Stomach (tissue), 4 donors: ENCODE results near the gene SLC6A15.

Experiments
- CTCF ChIP-seq, 7 experiments: fragments of 450-650 bp in 4 of 7; fragments of 200-600 bp in 3 of 7; sonication (generic) in 3 of 7; IDR thresholded peaks; one replicate each; pipeline ENCODE4 v1.5.1; 2016 to 2019; ENCODE audit warnings: antibody characterized with exemption in 7 of 7, control low read depth in 2 of 7, mild to moderate bottlenecking in 1 of 7
- EP300 ChIP-seq: sonication (generic); formaldehyde crosslinking; IDR thresholded peaks from one replicate; pipeline ENCODE4 v1.6.1; 2017; ENCODE audit warnings: antibody characterized with exemption
- POLR2A ChIP-seq, 4 donors: fragments of 450-650 bp; IDR thresholded peaks; one replicate each; pipeline ENCODE4 v1.6.1; 2016; ENCODE audit warnings: antibody characterized with exemption in 4 of 4, control low read depth in 2 of 4, mild to moderate bottlenecking in 1 of 4, moderate library complexity in 1 of 4

- no peak for TF ChIP-seq POLR2A (IDR thresholded peaks at IDR 0.05)
- no peak for TF ChIP-seq EP300
- no peak for TF ChIP-seq CTCF (IDR thresholded peaks at IDR 0.05)
Measured at GRCh38 chr12:84816916-84817695, 95.5 kb downstream of the SLC6A15 start.
